WTC11 (cell line): ENCODE data around the gene PSMB2. TPM values are rescaled to one million over a fixed set of nuclear protein-coding genes. Genes with fewer than 3 reads are reported as not detected.
A peak's percentile ranks its signal among the peaks of the same experiment; 100 is the strongest.

Experiments used
- ATAC-seq: fragments of 200-7000 bp; cut with Tn5 transposase; 2 replicates; pipeline ENCODE4 v1.10.0; 2021; ENCODE audit warnings: mild to moderate bottlenecking, moderate library complexity
- CTCF ChIA-PET: fragments of 300-600 bp; sonication (Branson Sonifier 250); formaldehyde crosslinking; loops from one replicate; lab custom pipeline; 2021; ENCODE audit warnings: antibody characterized with exemption; lab: Charles Lee
- POLR2A ChIA-PET: fragments of 350-600 bp; sonication (Branson Sonifier 250); formaldehyde crosslinking; loops from one replicate; lab custom pipeline; 2021; ENCODE audit warnings: antibody characterized with exemption; lab: Charles Lee
- DNase-seq: peaks from one replicate; pipeline ENCODE4 v3.0.0; 2021; ENCODE audit warnings: low spot score
- H3K27ac Mint-ChIP-seq: 2 replicates; pipeline ENCODE4 v1.8.0; 2021; ENCODE audit warnings: mixed read lengths
- H3K27me3 Mint-ChIP-seq: 2 replicates; pipeline ENCODE4 v1.8.0; 2021; ENCODE audit warnings: low read depth, mild to moderate bottlenecking, moderate library complexity, mixed read lengths
- H3K36me3 Mint-ChIP-seq: 2 replicates; pipeline ENCODE4 v1.8.0; 2021; ENCODE audit warnings: mixed read lengths
- H3K4me1 Mint-ChIP-seq: 2 replicates; pipeline ENCODE4 v1.8.0; 2022; ENCODE audit warnings: mixed read lengths
- H3K4me3 Mint-ChIP-seq: 2 replicates; pipeline ENCODE4 v1.8.0; 2021; ENCODE audit warnings: mild to moderate bottlenecking, moderate library complexity, mixed read lengths
- H3K9me3 Mint-ChIP-seq: 2 replicates; pipeline ENCODE4 v1.8.0; 2021; ENCODE audit warnings: mixed read lengths
- CBFB ChIP-seq: sonication (generic); formaldehyde crosslinking; IDR thresholded peaks from 2 replicates; pipeline ENCODE4 v1.8.1; 2022; ENCODE audit warnings: mild to moderate bottlenecking, low read depth, missing genetic modification reagents
- CREB1 ChIP-seq: sonication (generic); formaldehyde crosslinking; IDR thresholded peaks from 2 replicates; pipeline ENCODE4 v1.8.0; 2023; ENCODE audit warnings: mild to moderate bottlenecking, missing genetic modification reagents
- ESRRA ChIP-seq: sonication (generic); formaldehyde crosslinking; IDR thresholded peaks from 2 replicates; pipeline ENCODE4 v1.8.1; 2022; ENCODE audit warnings: mild to moderate bottlenecking, missing genetic modification reagents, borderline replicate concordance
- GABPB1 ChIP-seq: sonication (generic); formaldehyde crosslinking; IDR thresholded peaks from 2 replicates; pipeline ENCODE4 v1.8.1; 2023; ENCODE audit warnings: mild to moderate bottlenecking, missing genetic modification reagents
- IRF2 ChIP-seq: sonication (generic); formaldehyde crosslinking; IDR thresholded peaks from 2 replicates; pipeline ENCODE4 v1.8.0; 2022; ENCODE audit warnings: low read depth, missing genetic modification reagents, borderline replicate concordance
- MXD4 ChIP-seq: fragments of 250-450 bp; sonication (Bioruptor Pico); IDR thresholded peaks from 2 replicates; pipeline ENCODE4 v1.8.0; 2021; ENCODE audit warnings: mild to moderate bottlenecking, moderate library complexity, borderline replicate concordance
- MYBL2 ChIP-seq: sonication (generic); formaldehyde crosslinking; IDR thresholded peaks from 2 replicates; pipeline ENCODE4 v1.8.1; 2023; ENCODE audit warnings: mild to moderate bottlenecking, moderate library complexity, missing genetic modification reagents
- NFE2L1 ChIP-seq: sonication (generic); formaldehyde crosslinking; IDR thresholded peaks from 2 replicates; pipeline ENCODE4 v1.8.1; 2023; ENCODE audit warnings: missing genetic modification reagents
- SMAD4 ChIP-seq: sonication (generic); formaldehyde crosslinking; IDR thresholded peaks from 2 replicates; pipeline ENCODE4 v1.8.0; 2022; ENCODE audit warnings: mild to moderate bottlenecking, missing genetic modification reagents
- SOX15 ChIP-seq: fragments of 250-450 bp; sonication (Bioruptor Pico); IDR thresholded peaks from 2 replicates; pipeline ENCODE4 v1.9.0; 2021; ENCODE audit warnings: mild to moderate bottlenecking
- SP1 ChIP-seq: sonication (generic); formaldehyde crosslinking; conservative IDR thresholded peaks from 2 replicates; pipeline ENCODE4 v1.8.1; 2022; ENCODE audit warnings: missing genetic modification reagents
- TCF7 ChIP-seq: sonication (generic); formaldehyde crosslinking; IDR thresholded peaks from 2 replicates; pipeline ENCODE4 v1.8.0; 2022; ENCODE audit warnings: mild to moderate bottlenecking, low read depth, missing genetic modification reagents, moderate library complexity
- TEAD1 ChIP-seq: sonication (generic); formaldehyde crosslinking; IDR thresholded peaks from 2 replicates; pipeline ENCODE4 v1.8.0; 2022; ENCODE audit warnings: mild to moderate bottlenecking, missing genetic modification reagents
- ZNF121 ChIP-seq: sonication (generic); formaldehyde crosslinking; IDR thresholded peaks from 2 replicates; pipeline ENCODE4 v1.8.0; 2023; ENCODE audit warnings: missing genetic modification reagents
- ZNF219 ChIP-seq: sonication (generic); formaldehyde crosslinking; IDR thresholded peaks from 2 replicates; pipeline ENCODE4 v1.8.0; 2023; ENCODE audit warnings: missing genetic modification reagents, mild to moderate bottlenecking, borderline replicate concordance
- ZNF671 ChIP-seq: fragments of 250-450 bp; sonication (Bioruptor Pico); IDR thresholded peaks from 2 replicates; pipeline ENCODE4 v1.8.0; 2021; ENCODE audit warnings: mild to moderate bottlenecking
- total RNA-seq: library from RNA; stranded (reverse); gene quantifications from 3 replicates; pipeline ENCODE4 v1.2.3, GENCODE V29; 2021
- TF ChIP-seq, protein P1 (sequence below): sonication (generic); formaldehyde crosslinking; IDR thresholded peaks from 2 replicates; pipeline ENCODE4 v1.8.1; 2022; ENCODE audit warnings: missing genetic modification reagents, borderline replicate concordance
- TF ChIP-seq, protein P2 (sequence below): sonication (generic); formaldehyde crosslinking; IDR thresholded peaks from 2 replicates; pipeline ENCODE4 v1.8.0; 2023; ENCODE audit warnings: missing genetic modification reagents
- TF ChIP-seq, protein P3 (sequence below): sonication (generic); formaldehyde crosslinking; conservative IDR thresholded peaks from 2 replicates; pipeline ENCODE4 v1.8.1; 2023; ENCODE audit warnings: mild to moderate bottlenecking, low read depth, missing genetic modification reagents, moderate library complexity
- TF ChIP-seq, protein P4 (sequence below): sonication (generic); formaldehyde crosslinking; IDR thresholded peaks from 2 replicates; pipeline ENCODE4 v1.8.1; 2022; ENCODE audit warnings: mild to moderate bottlenecking, moderate library complexity, missing genetic modification reagents
- TF ChIP-seq, protein P5 (sequence below): fragments of 250-450 bp; sonication (Bioruptor Pico); IDR thresholded peaks from 2 replicates; pipeline ENCODE4 v1.9.0; 2021; ENCODE audit warnings: mild to moderate bottlenecking

The PSMB2 gene
- total RNA-seq, 1 experiment from 2014 or later: 76.7 TPM

DNA sequence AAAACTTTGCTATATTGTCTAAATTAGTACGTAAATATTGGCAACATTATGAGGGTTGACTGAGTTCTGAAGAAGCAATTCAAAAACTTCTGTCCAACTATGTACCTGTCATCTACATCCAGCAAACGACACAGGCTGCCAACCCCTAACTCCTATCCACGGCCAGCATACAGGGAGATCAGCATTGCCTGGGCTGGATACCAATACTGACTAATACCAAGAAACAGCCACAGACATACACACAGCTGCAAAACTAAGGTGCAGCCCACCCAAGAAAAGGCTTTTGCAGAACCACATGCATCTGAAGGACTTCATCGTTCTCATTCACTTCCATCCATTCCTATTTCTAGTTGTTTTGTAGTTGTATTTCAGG lies 86.1 kb downstream of the PSMB2 start (continued):
- TF ChIP-seq, protein P1, sequence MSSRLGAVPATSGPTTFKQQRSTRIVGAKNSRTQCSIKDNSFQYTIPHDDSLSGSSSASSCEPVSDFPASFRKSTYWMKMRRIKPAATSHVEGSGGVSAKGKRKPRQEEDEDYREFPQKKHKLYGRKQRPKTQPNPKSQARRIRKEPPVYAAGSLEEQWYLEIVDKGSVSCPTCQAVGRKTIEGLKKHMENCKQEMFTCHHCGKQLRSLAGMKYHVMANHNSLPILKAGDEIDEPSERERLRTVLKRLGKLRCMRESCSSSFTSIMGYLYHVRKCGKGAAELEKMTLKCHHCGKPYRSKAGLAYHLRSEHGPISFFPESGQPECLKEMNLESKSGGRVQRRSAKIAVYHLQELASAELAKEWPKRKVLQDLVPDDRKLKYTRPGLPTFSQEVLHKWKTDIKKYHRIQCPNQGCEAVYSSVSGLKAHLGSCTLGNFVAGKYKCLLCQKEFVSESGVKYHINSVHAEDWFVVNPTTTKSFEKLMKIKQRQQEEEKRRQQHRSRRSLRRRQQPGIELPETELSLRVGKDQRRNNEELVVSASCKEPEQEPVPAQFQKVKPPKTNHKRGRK (CRISPR knock-in tag): no peak
- no peak for TF ChIP-seq SOX15 (CRISPR knock-in tag)
- no peak for TF ChIP-seq CBFB (CRISPR knock-in tag)
- no peak for TF ChIP-seq ZNF219 (CRISPR knock-in tag)

DNA sequence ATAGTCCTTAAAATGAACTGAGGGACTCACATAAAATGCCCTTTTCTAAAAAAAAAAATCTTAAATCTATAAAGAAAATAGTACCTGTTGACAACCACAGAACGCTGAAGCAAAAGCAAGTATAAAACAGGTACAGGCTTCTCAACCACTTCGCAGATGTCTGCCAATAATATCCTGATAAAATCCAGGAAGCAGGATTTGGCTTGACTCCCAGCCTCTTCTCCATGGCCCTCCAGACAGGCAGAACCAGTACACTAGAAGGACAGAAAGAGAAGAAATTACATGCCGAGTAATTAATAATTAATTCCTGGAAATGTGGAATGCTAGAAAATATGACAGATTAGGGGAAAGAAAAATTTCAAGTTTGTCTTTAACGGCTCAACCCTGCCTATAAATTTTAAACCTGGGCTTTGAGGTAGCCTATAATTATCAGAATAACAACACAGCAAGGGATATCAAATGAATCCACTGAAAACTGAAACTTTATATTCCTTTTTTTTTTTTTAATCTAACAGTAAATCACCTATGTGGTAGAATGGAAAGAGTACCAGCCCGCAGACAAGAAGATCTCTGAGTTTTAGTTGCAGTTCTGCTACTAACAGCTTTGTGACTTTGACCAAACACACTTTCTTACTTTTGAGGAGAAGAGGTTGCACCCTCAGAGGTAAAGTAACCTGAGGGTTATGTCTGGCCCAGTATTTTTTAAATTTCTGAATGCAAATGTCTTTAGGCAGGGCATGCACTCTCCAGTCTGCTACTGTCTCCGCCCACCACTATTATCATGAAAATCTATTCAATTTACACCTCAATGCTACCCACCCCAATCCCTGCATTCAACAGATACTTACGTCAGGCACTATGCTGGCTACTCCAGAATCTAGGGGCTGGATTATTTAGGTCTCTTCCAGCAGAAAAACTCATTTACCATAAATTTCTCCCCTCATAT lies 86.8 kb downstream of the PSMB2 start:
- ATAC-seq: peak; percentile 71
- peaks cover 29% of the 10 kb centered on the region for H3K36me3 Mint-ChIP-seq
- ChIA-PET CTCF (interaction anchor here (1.7 kb wide), 1 partner anchor 104 kb away, joined by 9 read pairs; no protein-coding TSS in a partner anchor), POLR2A (no interaction called here)
- H3K4me1 Mint-ChIP-seq: peaks cover 41% of the 10 kb centered on the region
- no peak for DNase-seq
- peak overlapping the region; percentile 95 for H3K27ac Mint-ChIP-seq
- H3K4me3 Mint-ChIP-seq: peak overlapping the region; percentile 98
- no peaks in the 10 kb centered on the region for H3K27me3 Mint-ChIP-seq
- H3K9me3 Mint-ChIP-seq: no peaks in the 10 kb centered on the region
- TF ChIP-seq TEAD1: no peak
- TF ChIP-seq SP1: peak; percentile 40; the same call in 1 of the 2 replicates
- TF ChIP-seq ZNF121 (CRISPR knock-in tag): no peak
- TF ChIP-seq, protein P2, sequence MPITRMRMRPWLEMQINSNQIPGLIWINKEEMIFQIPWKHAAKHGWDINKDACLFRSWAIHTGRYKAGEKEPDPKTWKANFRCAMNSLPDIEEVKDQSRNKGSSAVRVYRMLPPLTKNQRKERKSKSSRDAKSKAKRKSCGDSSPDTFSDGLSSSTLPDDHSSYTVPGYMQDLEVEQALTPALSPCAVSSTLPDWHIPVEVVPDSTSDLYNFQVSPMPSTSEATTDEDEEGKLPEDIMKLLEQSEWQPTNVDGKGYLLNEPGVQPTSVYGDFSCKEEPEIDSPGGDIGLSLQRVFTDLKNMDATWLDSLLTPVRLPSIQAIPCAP (CRISPR knock-in tag): no peak
- TF ChIP-seq IRF2: no peak

DNA sequence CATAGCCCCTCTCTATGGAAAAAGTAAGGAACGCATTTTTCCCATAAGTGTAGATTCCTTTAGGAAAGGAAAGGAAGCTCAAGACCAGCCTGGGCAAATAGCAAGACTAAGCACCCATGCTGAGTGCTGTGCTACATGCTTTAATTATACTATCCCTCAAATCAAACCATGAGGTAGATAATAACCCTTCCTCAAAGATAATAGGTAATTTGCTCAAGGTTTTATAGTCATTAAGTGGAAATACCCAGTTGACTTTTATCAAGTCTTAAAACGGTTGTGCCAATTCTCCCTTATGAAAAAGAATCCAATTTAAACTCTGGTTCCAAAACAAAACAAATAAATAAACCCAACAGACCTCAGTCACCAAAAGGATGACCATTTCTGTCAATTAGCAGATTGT lies 87.5 kb downstream of the PSMB2 start:
- Mint-ChIP-seq H3K9me3 (no peaks in the 10 kb centered on the region), H3K4me1 (peaks cover 41% of the 10 kb centered on the region), H3K27me3 (no peaks in the 10 kb centered on the region), H3K36me3 (peaks cover 29% of the 10 kb centered on the region), H3K4me3 (peak overlapping the region; percentile 98), H3K27ac (peak overlapping the region; percentile 91)
- ChIA-PET POLR2A (no interaction called here), CTCF (interaction anchor here (1.7 kb wide), 1 partner anchor 103 kb away, joined by 9 read pairs; no protein-coding TSS in a partner anchor)
- TF ChIP-seq, protein P3, sequence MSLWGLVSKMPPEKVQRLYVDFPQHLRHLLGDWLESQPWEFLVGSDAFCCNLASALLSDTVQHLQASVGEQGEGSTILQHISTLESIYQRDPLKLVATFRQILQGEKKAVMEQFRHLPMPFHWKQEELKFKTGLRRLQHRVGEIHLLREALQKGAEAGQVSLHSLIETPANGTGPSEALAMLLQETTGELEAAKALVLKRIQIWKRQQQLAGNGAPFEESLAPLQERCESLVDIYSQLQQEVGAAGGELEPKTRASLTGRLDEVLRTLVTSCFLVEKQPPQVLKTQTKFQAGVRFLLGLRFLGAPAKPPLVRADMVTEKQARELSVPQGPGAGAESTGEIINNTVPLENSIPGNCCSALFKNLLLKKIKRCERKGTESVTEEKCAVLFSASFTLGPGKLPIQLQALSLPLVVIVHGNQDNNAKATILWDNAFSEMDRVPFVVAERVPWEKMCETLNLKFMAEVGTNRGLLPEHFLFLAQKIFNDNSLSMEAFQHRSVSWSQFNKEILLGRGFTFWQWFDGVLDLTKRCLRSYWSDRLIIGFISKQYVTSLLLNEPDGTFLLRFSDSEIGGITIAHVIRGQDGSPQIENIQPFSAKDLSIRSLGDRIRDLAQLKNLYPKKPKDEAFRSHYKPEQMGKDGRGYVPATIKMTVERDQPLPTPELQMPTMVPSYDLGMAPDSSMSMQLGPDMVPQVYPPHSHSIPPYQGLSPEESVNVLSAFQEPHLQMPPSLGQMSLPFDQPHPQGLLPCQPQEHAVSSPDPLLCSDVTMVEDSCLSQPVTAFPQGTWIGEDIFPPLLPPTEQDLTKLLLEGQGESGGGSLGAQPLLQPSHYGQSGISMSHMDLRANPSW (CRISPR knock-in tag): no peak
- TF ChIP-seq, protein P4, sequence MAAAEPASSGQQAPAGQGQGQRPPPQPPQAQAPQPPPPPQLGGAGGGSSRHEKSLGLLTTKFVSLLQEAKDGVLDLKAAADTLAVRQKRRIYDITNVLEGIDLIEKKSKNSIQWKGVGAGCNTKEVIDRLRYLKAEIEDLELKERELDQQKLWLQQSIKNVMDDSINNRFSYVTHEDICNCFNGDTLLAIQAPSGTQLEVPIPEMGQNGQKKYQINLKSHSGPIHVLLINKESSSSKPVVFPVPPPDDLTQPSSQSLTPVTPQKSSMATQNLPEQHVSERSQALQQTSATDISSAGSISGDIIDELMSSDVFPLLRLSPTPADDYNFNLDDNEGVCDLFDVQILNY (CRISPR knock-in tag): no peak
- TF ChIP-seq MYBL2 (CRISPR knock-in tag): no peak
- TF ChIP-seq ZNF671 (CRISPR knock-in tag): no peak
- no peak for TF ChIP-seq CREB1
- no peak for TF ChIP-seq ESRRA (CRISPR knock-in tag)
- no peak for TF ChIP-seq SMAD4 (CRISPR knock-in tag)
- no peak for TF ChIP-seq MXD4 (CRISPR knock-in tag)
- TF ChIP-seq, protein P5, sequence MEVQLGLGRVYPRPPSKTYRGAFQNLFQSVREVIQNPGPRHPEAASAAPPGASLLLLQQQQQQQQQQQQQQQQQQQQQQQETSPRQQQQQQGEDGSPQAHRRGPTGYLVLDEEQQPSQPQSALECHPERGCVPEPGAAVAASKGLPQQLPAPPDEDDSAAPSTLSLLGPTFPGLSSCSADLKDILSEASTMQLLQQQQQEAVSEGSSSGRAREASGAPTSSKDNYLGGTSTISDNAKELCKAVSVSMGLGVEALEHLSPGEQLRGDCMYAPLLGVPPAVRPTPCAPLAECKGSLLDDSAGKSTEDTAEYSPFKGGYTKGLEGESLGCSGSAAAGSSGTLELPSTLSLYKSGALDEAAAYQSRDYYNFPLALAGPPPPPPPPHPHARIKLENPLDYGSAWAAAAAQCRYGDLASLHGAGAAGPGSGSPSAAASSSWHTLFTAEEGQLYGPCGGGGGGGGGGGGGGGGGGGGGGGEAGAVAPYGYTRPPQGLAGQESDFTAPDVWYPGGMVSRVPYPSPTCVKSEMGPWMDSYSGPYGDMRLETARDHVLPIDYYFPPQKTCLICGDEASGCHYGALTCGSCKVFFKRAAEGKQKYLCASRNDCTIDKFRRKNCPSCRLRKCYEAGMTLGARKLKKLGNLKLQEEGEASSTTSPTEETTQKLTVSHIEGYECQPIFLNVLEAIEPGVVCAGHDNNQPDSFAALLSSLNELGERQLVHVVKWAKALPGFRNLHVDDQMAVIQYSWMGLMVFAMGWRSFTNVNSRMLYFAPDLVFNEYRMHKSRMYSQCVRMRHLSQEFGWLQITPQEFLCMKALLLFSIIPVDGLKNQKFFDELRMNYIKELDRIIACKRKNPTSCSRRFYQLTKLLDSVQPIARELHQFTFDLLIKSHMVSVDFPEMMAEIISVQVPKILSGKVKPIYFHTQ (CRISPR knock-in tag): no peak
- TF ChIP-seq TCF7 (CRISPR knock-in tag): no peak
- no peak for TF ChIP-seq NFE2L1 (CRISPR knock-in tag)
- TF ChIP-seq GABPB1 (CRISPR knock-in tag): no peak
- DNase-seq (no peak), ATAC-seq (no peak)
